HepG2 (cell line): ENCODE data around the gene OCLN.

Experiments used
- CBX2 ChIP-seq, 2 experiments: fragments of 200-600 bp in 1 of 2; sonication (generic); formaldehyde crosslinking in 1 of 2; IDR thresholded peaks; 2 replicates each; pipeline versions ENCODE4 v1.7.0 to v1.8.1; 2018 to 2022; ENCODE audit warnings: low read depth in 2 of 2, low read length in 1 of 2, mild to moderate bottlenecking in 1 of 2, missing genetic modification reagents in 1 of 2
- CTCF ChIP-seq: sonication (generic); formaldehyde crosslinking; IDR thresholded peaks from 2 replicates; pipeline ENCODE4 v1.5.0; 2020; ENCODE audit warnings: mild to moderate bottlenecking, missing genetic modification reagents, moderate library complexity
- ELF3 ChIP-seq: IDR thresholded peaks from 2 replicates; pipeline ENCODE4 v1.6.1; 2016; ENCODE audit warnings: missing genetic modification reagents, missing compliant biosample characterization
- EP300 ChIP-seq, 3 experiments: sonication (generic) in 1 of 3; formaldehyde crosslinking in 1 of 3; IDR thresholded peaks; 2 replicates each; pipeline versions ENCODE4 v1.5.1 to v1.6.1; 2011 to 2020; ENCODE audit warnings: low read depth in 2 of 3, low read length in 2 of 3, borderline replicate concordance in 1 of 3, improper control_type of control experiment in 1 of 3, mild to moderate bottlenecking in 1 of 3, missing genetic modification reagents in 1 of 3, moderate library complexity in 1 of 3
- FUBP1 ChIP-seq: sonication (generic); formaldehyde crosslinking; IDR thresholded peaks from 2 replicates; pipeline ENCODE4 v1.5.1; 2020; ENCODE audit warnings: missing genetic modification reagents, mild to moderate bottlenecking, borderline replicate concordance
- MAFK ChIP-seq, 2 experiments: IDR thresholded peaks in 1 of 2; conservative IDR thresholded peaks in 1 of 2; 2 replicates each; pipeline ENCODE4 v1.6.1; 2011; ENCODE audit warnings: improper control_type of control experiment in 2 of 2, low read length in 2 of 2
- REST ChIP-seq, 2 experiments: IDR thresholded peaks; 2 replicates each; pipeline ENCODE4 v1.6.1; 2011 to 2012; ENCODE audit warnings: low read length in 2 of 2, borderline replicate concordance in 1 of 2, low read depth in 1 of 2, mild to moderate bottlenecking in 1 of 2, moderate library complexity in 1 of 2
- SKIL ChIP-seq: sonication (generic); formaldehyde crosslinking; IDR thresholded peaks from 2 replicates; pipeline ENCODE4 v1.8.0; 2022; ENCODE audit warnings: missing genetic modification reagents, mild to moderate bottlenecking, moderate library complexity, borderline replicate concordance
- TAF15 ChIP-seq: fragments of 200-400 bp; formaldehyde crosslinking; IDR thresholded peaks from one replicate; pipeline ENCODE4 v1.6.1; 2018; ENCODE audit warnings: mild to moderate bottlenecking, low read depth, low read length; ENCODE audit not compliant: poor library complexity, severe bottlenecking
- TCF7L2 ChIP-seq: IDR thresholded peaks from 2 replicates; pipeline ENCODE4 v1.6.1; 2011; ENCODE audit warnings: mild to moderate bottlenecking, low read depth, low read length, moderate library complexity
- YEATS2 ChIP-seq: sonication (generic); formaldehyde crosslinking; IDR thresholded peaks from 2 replicates; pipeline ENCODE4 v1.4.0; 2020; ENCODE audit warnings: missing genetic modification reagents, borderline replicate concordance
- YY1 ChIP-seq: IDR thresholded peaks from 2 replicates; pipeline ENCODE4 v1.6.1; 2011; ENCODE audit warnings: low read length, low read depth, moderate library complexity, mild to moderate bottlenecking; ENCODE audit not compliant: insufficient read depth, insufficient replicate concordance
- ZNF180 ChIP-seq: sonication (generic); formaldehyde crosslinking; IDR thresholded peaks from 2 replicates; pipeline ENCODE4 v1.4.0; 2020; ENCODE audit warnings: low read depth, missing genetic modification reagents, borderline replicate concordance
- ZNF772 ChIP-seq: sonication (generic); formaldehyde crosslinking; IDR thresholded peaks from 2 replicates; pipeline ENCODE4 v1.5.0; 2020; ENCODE audit warnings: mild to moderate bottlenecking, missing genetic modification reagents

GRCh38 chr5:69531406-69531801, 38.8 kb downstream of the OCLN start:
- TF ChIP-seq MAFK (conservative IDR thresholded peaks at IDR 0.05 in 1 of 2, IDR thresholded peaks at IDR 0.05 in 1 of 2; ENCODE audit: low read length in 2 of 2), result no peak
- no peak for TF ChIP-seq YY1
- no peak for TF ChIP-seq YEATS2
- TF ChIP-seq TAF15, result no peak
- TF ChIP-seq ZNF180 (CRISPR knock-in tag), result no peak
- no peak for TF ChIP-seq CTCF (CRISPR knock-in tag)
- TF ChIP-seq FUBP1 (CRISPR knock-in tag), result no peak
- no peak for TF ChIP-seq SKIL (CRISPR knock-in tag)
- no peak for TF ChIP-seq EP300 (IDR thresholded peaks at IDR 0.05; ENCODE audit: low read depth in 2 of 2, low read length in 2 of 2)
- TF ChIP-seq EP300 (CRISPR knock-in tag; IDR thresholded peaks at IDR 0.05; ENCODE audit: borderline replicate concordance), result no peak
- no peak for TF ChIP-seq CBX2 (IDR thresholded peaks at IDR 0.05; ENCODE audit: low read depth, low read length)
- TF ChIP-seq CBX2 (CRISPR knock-in tag; IDR thresholded peaks at IDR 0.05; ENCODE audit: low read depth), result no peak
- TF ChIP-seq ZNF772, result no peak
- no peak for TF ChIP-seq ELF3 (CRISPR knock-in tag)
- TF ChIP-seq TCF7L2, result no peak
- no peak for TF ChIP-seq REST (IDR thresholded peaks at IDR 0.05; ENCODE audit: borderline replicate concordance in 1 of 2, low read depth in 1 of 2, low read length in 2 of 2)
